Measurements from ENCODE around the gene ISM2. TPM values are rescaled to one million over a fixed set of nuclear protein-coding genes. Genes with fewer than 3 reads are reported as not detected.
A peak's percentile ranks its signal among the peaks of the same experiment; 100 is the strongest.
"Not testable (repeated sequence)": the region's sequence is repeated elsewhere in the genome, so short reads cannot be mapped to it uniquely, and the experiment has no call there.

Gene ISM2
- total RNA-seq, 1 experiment from 2014 or later, result 0.89 TPM

GRCh38 chr14:77541905-77542304 lies 43.3 kb upstream of the ISM2 start:
- DNase-seq, result no peak
- Histone ChIP-seq H3K9ac (ENCODE audit: low read length) (no peak overlapping the region), H3K27ac (ENCODE audit: low read length) (peak overlapping the region; percentile 39), H3K4me1 (ENCODE audit: low read length) (peaks cover 23% of the 10 kb centered on the region), H3K79me2 (ENCODE audit: low read length) (peaks cover 45% of the 10 kb centered on the region), H3K36me3 (ENCODE audit: insufficient read depth, low read length) (peaks cover 16% of the 10 kb centered on the region), H3K9me2 (replicated peaks; ENCODE audit: insufficient read depth, low read length) (no peaks in the 10 kb centered on the region), H3K9me3 (ENCODE audit: low read length) (no peaks in the 10 kb centered on the region), H3K4me2 (ENCODE audit: low read depth, low read length, poor library complexity, severe bottlenecking) (peak overlapping the region; percentile 2), H3K27me3 (ENCODE audit: low read length) (no peaks in the 10 kb centered on the region), H3K4me3 (ENCODE audit: low read length) (no peak overlapping the region), H4K20me1 (ENCODE audit: insufficient read depth, low read depth, low read length) (no peaks in the 10 kb centered on the region), H2AFZ (ENCODE audit: low read length) (no peak overlapping the region)

GRCh38 chr14:77536951-77537350 lies 38.3 kb upstream of the ISM2 start:
- not testable (repeated sequence) for H3K27ac ChIP-seq (ENCODE audit: low read length); H3K9ac ChIP-seq (ENCODE audit: low read length); H3K9me2 ChIP-seq (replicated peaks; ENCODE audit: insufficient read depth, low read length); H3K4me3 ChIP-seq (ENCODE audit: low read length); H4K20me1 ChIP-seq (ENCODE audit: insufficient read depth, low read depth, low read length); H3K4me1 ChIP-seq (ENCODE audit: low read length); H2AFZ ChIP-seq (ENCODE audit: low read length); H3K9me3 ChIP-seq (ENCODE audit: low read length); DNase-seq; H3K27me3 ChIP-seq (ENCODE audit: low read length); H3K4me2 ChIP-seq (ENCODE audit: low read depth, low read length, poor library complexity, severe bottlenecking)
- peaks cover 52% of the 10 kb centered on the region for H3K79me2 ChIP-seq (ENCODE audit: low read length)
- peaks cover 40% of the 10 kb centered on the region for H3K36me3 ChIP-seq (ENCODE audit: insufficient read depth, low read length)

GRCh38 chr14:77531071-77531470 lies 32.5 kb upstream of the ISM2 start:
- no peak overlapping the region for H3K4me3 ChIP-seq (ENCODE audit: low read length)
- H3K36me3 ChIP-seq (ENCODE audit: insufficient read depth, low read length), result peaks cover 23% of the 10 kb centered on the region; the same call in 1 of the 2 replicates
- H3K4me1 ChIP-seq (ENCODE audit: low read length), result no peaks in the 10 kb centered on the region
- no peaks in the 10 kb centered on the region for H3K9me3 ChIP-seq (ENCODE audit: low read length)
- no peak overlapping the region for H3K9ac ChIP-seq (ENCODE audit: low read length)
- DNase-seq, result no peak
- no peak overlapping the region for H2AFZ ChIP-seq (ENCODE audit: low read length)
- peaks cover 42% of the 10 kb centered on the region for H3K79me2 ChIP-seq (ENCODE audit: low read length)
- no peak overlapping the region for H3K4me2 ChIP-seq (ENCODE audit: low read depth, low read length, poor library complexity, severe bottlenecking)
- H3K27ac ChIP-seq (ENCODE audit: low read length), result no peak overlapping the region
- no peaks in the 10 kb centered on the region for H3K27me3 ChIP-seq (ENCODE audit: low read length)
- H3K9me2 ChIP-seq (replicated peaks; ENCODE audit: insufficient read depth, low read length), result no peaks in the 10 kb centered on the region
- no peaks in the 10 kb centered on the region for H4K20me1 ChIP-seq (ENCODE audit: insufficient read depth, low read depth, low read length)

GRCh38 chr14:77529963-77530362 lies 31.3 kb upstream of the ISM2 start:
- peaks cover 34% of the 10 kb centered on the region for H3K79me2 ChIP-seq (ENCODE audit: low read length)
- H3K4me1 ChIP-seq (ENCODE audit: low read length), result no peaks in the 10 kb centered on the region
- H3K27me3 ChIP-seq (ENCODE audit: low read length), result no peaks in the 10 kb centered on the region
- H4K20me1 ChIP-seq (ENCODE audit: insufficient read depth, low read depth, low read length), result no peaks in the 10 kb centered on the region
- H3K27ac ChIP-seq (ENCODE audit: low read length), result no peak overlapping the region
- H3K4me3 ChIP-seq (ENCODE audit: low read length), result no peak overlapping the region
- H3K9me2 ChIP-seq (replicated peaks; ENCODE audit: insufficient read depth, low read length), result no peaks in the 10 kb centered on the region
- H3K9ac ChIP-seq (ENCODE audit: low read length), result no peak overlapping the region
- no peak overlapping the region for H2AFZ ChIP-seq (ENCODE audit: low read length)
- H3K36me3 ChIP-seq (ENCODE audit: insufficient read depth, low read length), result peaks cover 13% of the 10 kb centered on the region; the same call in 1 of the 2 replicates
- H3K9me3 ChIP-seq (ENCODE audit: low read length), result no peaks in the 10 kb centered on the region
- DNase-seq, result no peak
- H3K4me2 ChIP-seq (ENCODE audit: low read depth, low read length, poor library complexity, severe bottlenecking), result no peak overlapping the region

GRCh38 chr14:77529213-77529612 lies 30.6 kb upstream of the ISM2 start:
- H3K9me2 ChIP-seq (replicated peaks; ENCODE audit: insufficient read depth, low read length), result no peaks in the 10 kb centered on the region
- H3K36me3 ChIP-seq (ENCODE audit: insufficient read depth, low read length), result peaks cover 13% of the 10 kb centered on the region; the same call in 1 of the 2 replicates
- no peak overlapping the region for H3K4me3 ChIP-seq (ENCODE audit: low read length)
- no peak overlapping the region for H2AFZ ChIP-seq (ENCODE audit: low read length)
- H3K9me3 ChIP-seq (ENCODE audit: low read length), result no peaks in the 10 kb centered on the region
- no peaks in the 10 kb centered on the region for H4K20me1 ChIP-seq (ENCODE audit: insufficient read depth, low read depth, low read length)
- H3K27ac ChIP-seq (ENCODE audit: low read length), result no peak overlapping the region
- no peak for DNase-seq
- no peaks in the 10 kb centered on the region for H3K27me3 ChIP-seq (ENCODE audit: low read length)
- no peaks in the 10 kb centered on the region for H3K4me1 ChIP-seq (ENCODE audit: low read length)
- no peak overlapping the region for H3K4me2 ChIP-seq (ENCODE audit: low read depth, low read length, poor library complexity, severe bottlenecking)
- H3K9ac ChIP-seq (ENCODE audit: low read length), result no peak overlapping the region
- peaks cover 41% of the 10 kb centered on the region for H3K79me2 ChIP-seq (ENCODE audit: low read length)

- not testable (repeated sequence) for H4K20me1 ChIP-seq (ENCODE audit: insufficient read depth, low read depth, low read length); H3K4me3 ChIP-seq (ENCODE audit: low read length); H3K4me1 ChIP-seq (ENCODE audit: low read length); H3K9me3 ChIP-seq (ENCODE audit: low read length); H3K27me3 ChIP-seq (ENCODE audit: low read length); H3K9me2 ChIP-seq (replicated peaks; ENCODE audit: insufficient read depth, low read length); H2AFZ ChIP-seq (ENCODE audit: low read length); H3K4me2 ChIP-seq (ENCODE audit: low read depth, low read length, poor library complexity, severe bottlenecking); H3K27ac ChIP-seq (ENCODE audit: low read length); H3K9ac ChIP-seq (ENCODE audit: low read length); DNase-seq
- H3K36me3 ChIP-seq (ENCODE audit: insufficient read depth, low read length), result peaks cover 16% of the 10 kb centered on the region; the same call in 1 of the 2 replicates
- peaks cover 41% of the 10 kb centered on the region for H3K79me2 ChIP-seq (ENCODE audit: low read length)
These were observed 30.1 kb upstream of the ISM2 start for GRCh38 chr14:77528701-77529100.

- no peaks in the 10 kb centered on the region for H3K9me3 ChIP-seq (ENCODE audit: low read length)
- H3K4me3 ChIP-seq (ENCODE audit: low read length), result no peak overlapping the region
- DNase-seq, result no peak
- no peak overlapping the region for H2AFZ ChIP-seq (ENCODE audit: low read length)
- no peaks in the 10 kb centered on the region for H3K9me2 ChIP-seq (replicated peaks; ENCODE audit: insufficient read depth, low read length)
- H3K27ac ChIP-seq (ENCODE audit: low read length), result no peak overlapping the region
- H3K9ac ChIP-seq (ENCODE audit: low read length), result no peak overlapping the region
- no peaks in the 10 kb centered on the region for H4K20me1 ChIP-seq (ENCODE audit: insufficient read depth, low read depth, low read length)
- H3K79me2 ChIP-seq (ENCODE audit: low read length), result peaks cover 49% of the 10 kb centered on the region
- H3K36me3 ChIP-seq (ENCODE audit: insufficient read depth, low read length), result peaks cover 27% of the 10 kb centered on the region
- H3K4me1 ChIP-seq (ENCODE audit: low read length), result peaks cover 24% of the 10 kb centered on the region
- no peaks in the 10 kb centered on the region for H3K27me3 ChIP-seq (ENCODE audit: low read length)
- no peak overlapping the region for H3K4me2 ChIP-seq (ENCODE audit: low read depth, low read length, poor library complexity, severe bottlenecking)
These were observed 27.6 kb upstream of the ISM2 start for GRCh38 chr14:77526266-77526665.

GRCh38 chr14:77524536-77524935 lies 25.9 kb upstream of the ISM2 start:
- peaks cover 43% of the 10 kb centered on the region for H3K79me2 ChIP-seq (ENCODE audit: low read length)
- no peak overlapping the region for H3K4me2 ChIP-seq (ENCODE audit: low read depth, low read length, poor library complexity, severe bottlenecking)
- H3K9me3 ChIP-seq (ENCODE audit: low read length), result no peaks in the 10 kb centered on the region
- H3K9me2 ChIP-seq (replicated peaks; ENCODE audit: insufficient read depth, low read length), result no peaks in the 10 kb centered on the region
- H3K36me3 ChIP-seq (ENCODE audit: insufficient read depth, low read length), result peaks cover 40% of the 10 kb centered on the region
- no peak overlapping the region for H3K27ac ChIP-seq (ENCODE audit: low read length)
- H2AFZ ChIP-seq (ENCODE audit: low read length), result no peak overlapping the region
- H3K9ac ChIP-seq (ENCODE audit: low read length), result no peak overlapping the region
- H3K4me3 ChIP-seq (ENCODE audit: low read length), result no peak overlapping the region
- no peaks in the 10 kb centered on the region for H3K27me3 ChIP-seq (ENCODE audit: low read length)
- peaks cover 37% of the 10 kb centered on the region for H3K4me1 ChIP-seq (ENCODE audit: low read length)
- no peak for DNase-seq
- H4K20me1 ChIP-seq (ENCODE audit: insufficient read depth, low read depth, low read length), result no peaks in the 10 kb centered on the region

GRCh38 chr14:77523109-77523508 lies 24.5 kb upstream of the ISM2 start:
- peaks cover 37% of the 10 kb centered on the region for H3K4me1 ChIP-seq (ENCODE audit: low read length)
- no peaks in the 10 kb centered on the region for H3K9me3 ChIP-seq (ENCODE audit: low read length)
- no peak overlapping the region for H3K4me3 ChIP-seq (ENCODE audit: low read length)
- no peaks in the 10 kb centered on the region for H3K9me2 ChIP-seq (replicated peaks; ENCODE audit: insufficient read depth, low read length)
- no peak overlapping the region for H3K9ac ChIP-seq (ENCODE audit: low read length)
- H3K27me3 ChIP-seq (ENCODE audit: low read length), result no peaks in the 10 kb centered on the region
- H3K4me2 ChIP-seq (ENCODE audit: low read depth, low read length, poor library complexity, severe bottlenecking), result no peak overlapping the region
- peaks cover 44% of the 10 kb centered on the region for H3K36me3 ChIP-seq (ENCODE audit: insufficient read depth, low read length)
- H4K20me1 ChIP-seq (ENCODE audit: insufficient read depth, low read depth, low read length), result no peaks in the 10 kb centered on the region
- peaks cover 43% of the 10 kb centered on the region for H3K79me2 ChIP-seq (ENCODE audit: low read length)
- no peak for DNase-seq
- H2AFZ ChIP-seq (ENCODE audit: low read length), result no peak overlapping the region
- H3K27ac ChIP-seq (ENCODE audit: low read length), result no peak overlapping the region

Measured in Karpas-422 (cell line).